HG02610 (cell line): ENCODE measurements around the gene GOLM1.
A peak's percentile ranks its signal among the peaks of the same experiment; 100 is the strongest.
"Not testable (repeated sequence)": the region's sequence is repeated elsewhere in the genome, so short reads cannot be mapped to it uniquely, and the experiment has no call there.

Source experiments
- ATAC-seq: cut with Tn5 transposase; IDR thresholded peaks from one replicate; pipeline ENCODE4 v1.9.1; 2021; ENCODE audit warnings: mild to moderate bottlenecking, moderate library complexity; ENCODE audit not compliant: unreplicated experiment

GOLM1 gene

DNA sequence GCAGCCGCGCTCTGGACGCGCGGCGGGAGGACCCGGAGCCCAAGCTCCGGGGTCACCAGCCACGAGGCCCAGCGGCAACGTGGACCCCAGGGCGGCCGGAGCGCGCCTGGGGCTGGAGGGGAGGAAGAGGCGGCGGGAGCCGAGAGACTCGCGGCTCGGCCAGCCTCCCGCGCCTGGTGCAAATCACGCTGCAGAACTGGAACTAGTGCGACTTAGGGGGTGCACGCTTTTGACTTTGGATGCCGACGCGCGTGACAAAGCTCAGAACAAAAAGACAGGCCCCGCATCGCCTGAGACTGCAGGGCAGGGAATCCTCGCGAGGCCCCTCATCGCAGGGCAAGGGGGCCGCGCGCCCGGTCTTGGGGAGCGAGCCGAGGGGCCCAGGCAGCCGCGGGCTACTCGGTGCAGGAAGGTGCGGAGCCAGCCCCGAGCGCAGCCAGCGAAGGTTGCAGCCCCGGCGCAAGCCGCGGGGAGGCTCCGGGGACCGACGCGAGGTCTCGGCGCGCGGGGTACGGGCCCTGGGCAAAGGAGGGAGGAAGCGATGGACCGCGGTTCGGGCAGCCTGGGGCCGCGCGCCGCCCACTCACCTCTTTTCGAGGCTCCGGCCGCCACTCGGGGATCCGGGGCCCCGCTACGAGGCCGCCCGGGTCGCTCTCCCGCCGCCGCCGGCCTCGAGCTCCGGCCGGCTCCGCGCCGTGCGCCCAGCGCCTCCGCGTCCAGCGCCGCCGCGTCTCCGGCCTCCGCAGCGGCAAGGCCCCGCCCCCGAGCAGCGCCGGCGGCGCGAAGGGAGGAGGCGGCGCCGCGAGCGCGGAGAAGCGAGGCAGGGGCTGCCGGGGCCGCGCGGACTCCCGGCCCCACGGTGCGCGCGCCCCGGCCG is at the start of gene GOLM1:
TSS of gene GOLM1 (minus strand) at position 735 of the 877 bp plus-strand sequence. CDS start 20,238 bp downstream, outside the sequence.
- peak; percentile 71 for ATAC-seq

DNA sequence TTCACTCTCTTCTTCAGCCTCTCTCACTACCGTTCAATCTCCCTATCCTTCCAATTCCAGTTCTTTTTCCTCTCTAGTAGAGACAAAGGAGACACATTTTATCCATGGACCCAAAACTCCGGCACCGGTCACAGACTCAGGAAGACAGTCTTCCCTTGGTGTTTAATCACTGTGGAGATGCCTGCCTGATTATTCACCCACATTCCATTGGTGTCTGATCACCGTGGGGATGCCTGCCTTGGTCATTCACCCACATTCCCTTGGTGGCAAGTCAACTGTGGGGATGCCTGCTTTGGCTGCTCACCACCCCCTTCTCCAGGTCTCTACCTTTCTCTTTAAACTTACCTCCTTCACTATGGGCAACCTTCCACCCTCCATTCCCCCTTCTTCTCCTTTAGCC is 47.3 kb upstream of the GOLM1 start:
- ATAC-seq, result not testable (repeated sequence)

DNA sequence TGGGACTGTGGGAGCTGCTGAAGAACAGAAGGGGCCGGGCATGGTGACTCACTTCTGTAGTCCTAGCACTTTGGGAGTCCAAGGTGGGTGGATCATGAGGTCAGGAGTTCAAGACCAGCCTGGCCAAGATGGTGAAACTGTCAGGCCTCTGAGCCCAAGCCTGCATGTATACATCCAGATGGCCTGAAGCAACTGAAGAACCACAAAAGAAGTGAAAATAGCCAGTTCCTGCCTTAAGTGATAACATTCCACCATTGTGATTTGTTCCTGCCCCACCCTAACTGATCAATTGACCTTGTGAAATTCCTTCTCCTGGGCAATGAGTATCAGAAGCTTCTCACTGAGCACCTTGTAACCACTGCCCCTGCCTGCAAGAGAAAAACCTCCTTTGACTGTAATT is 46.6 kb upstream of the GOLM1 start:
- ATAC-seq, result not testable (repeated sequence)

GRCh38 chr9:86142973-86143372 is 43.6 kb upstream of the GOLM1 start:
- ATAC-seq, result no peak

GRCh38 chr9:86141843-86142242 is 42.5 kb upstream of the GOLM1 start:
- no peak for ATAC-seq

DNA sequence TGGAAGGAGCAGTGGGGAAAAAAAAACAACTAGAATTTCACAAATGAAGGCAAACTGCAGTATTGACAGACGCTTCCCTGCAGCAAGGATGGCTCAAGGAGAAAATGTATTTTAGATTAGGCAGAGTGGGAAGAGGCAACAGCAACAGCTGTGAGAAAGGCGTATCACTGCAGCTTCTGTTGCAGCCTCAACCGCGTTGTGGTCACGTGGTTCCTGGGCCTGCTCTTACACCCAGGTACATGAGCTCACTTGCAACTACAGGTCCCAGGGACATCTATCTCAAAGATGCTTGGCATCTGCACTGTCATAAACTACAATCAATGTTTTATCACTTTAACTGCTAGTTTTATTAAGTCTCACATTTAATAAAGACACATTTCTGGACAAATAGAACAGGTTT is 36.0 kb upstream of the GOLM1 start:
- no peak for ATAC-seq

DNA sequence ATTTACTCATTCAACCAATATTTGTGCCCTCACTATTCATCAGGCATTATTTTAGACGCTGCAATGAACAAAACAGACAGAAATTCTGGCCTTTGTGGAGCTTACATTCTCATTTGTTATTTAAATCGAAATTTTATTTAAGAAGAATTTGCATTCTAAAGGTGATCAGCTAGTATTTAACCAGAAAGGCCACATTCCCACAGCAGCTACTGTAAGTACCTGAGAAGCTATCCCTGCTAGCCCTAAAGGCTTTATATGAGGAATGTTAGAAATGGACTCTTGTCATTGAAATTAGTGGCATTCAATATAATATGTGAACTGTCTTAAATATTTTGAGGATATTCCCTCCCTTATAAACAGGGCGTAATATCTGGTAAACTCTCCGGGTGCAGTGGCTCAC is 35.0 kb upstream of the GOLM1 start:
- no peak for ATAC-seq

- ATAC-seq, result no peak
Observed at GRCh38 chr9:86128235-86128822, 29.0 kb upstream of the GOLM1 start.

DNA sequence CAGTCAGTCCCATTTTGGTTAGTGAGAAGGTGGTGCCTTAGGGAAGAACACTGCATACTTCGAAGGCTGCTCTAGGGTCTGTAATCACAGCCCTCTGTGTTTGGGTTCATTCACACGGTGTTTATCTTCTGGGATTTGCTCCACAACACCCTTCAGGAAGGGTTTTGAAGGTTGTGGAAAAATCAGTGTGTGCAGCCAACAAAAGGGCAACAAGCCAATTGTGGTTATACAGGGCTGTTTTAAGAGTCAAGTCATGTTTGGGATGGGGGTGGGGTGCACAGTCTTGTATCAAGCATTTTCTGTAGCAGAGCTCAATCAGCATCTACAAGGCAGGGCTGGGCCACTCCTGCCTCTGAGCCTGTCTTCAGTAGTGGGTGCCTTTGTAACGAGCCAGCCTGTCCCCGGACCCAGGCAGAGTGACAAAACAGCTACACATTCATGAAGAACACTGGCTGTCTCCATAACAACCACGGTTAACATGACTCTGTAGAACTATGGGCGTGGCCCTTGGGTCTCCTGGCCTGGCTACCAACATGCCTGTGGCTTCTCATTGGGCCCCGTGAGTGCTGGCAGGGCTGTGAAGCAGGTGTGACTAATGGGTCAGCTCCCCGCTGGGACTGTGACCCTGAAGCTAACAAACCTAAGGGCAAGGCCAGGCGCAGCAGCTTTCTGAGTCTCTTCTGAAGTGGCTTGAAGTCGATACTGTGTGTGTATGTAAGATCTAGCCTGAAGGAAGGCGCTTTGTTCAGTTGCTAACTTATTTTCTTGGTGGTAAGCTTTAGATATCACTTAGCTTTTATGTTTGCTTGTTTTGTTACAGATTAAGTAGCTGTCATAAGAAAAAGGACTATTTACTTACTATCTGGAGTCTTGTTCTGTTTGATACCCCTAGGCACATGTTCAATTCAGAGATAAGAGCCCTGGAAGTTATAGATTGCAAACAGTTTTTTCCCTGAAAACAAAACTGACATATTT is 27.9 kb upstream of the GOLM1 start:
- ATAC-seq, result no peak

- no peak for ATAC-seq
Observed at GRCh38 chr9:86122311-86122710, 23.0 kb upstream of the GOLM1 start.

- no peak for ATAC-seq
Observed at GRCh38 chr9:86119457-86119856, 20.1 kb upstream of the GOLM1 start.

DNA sequence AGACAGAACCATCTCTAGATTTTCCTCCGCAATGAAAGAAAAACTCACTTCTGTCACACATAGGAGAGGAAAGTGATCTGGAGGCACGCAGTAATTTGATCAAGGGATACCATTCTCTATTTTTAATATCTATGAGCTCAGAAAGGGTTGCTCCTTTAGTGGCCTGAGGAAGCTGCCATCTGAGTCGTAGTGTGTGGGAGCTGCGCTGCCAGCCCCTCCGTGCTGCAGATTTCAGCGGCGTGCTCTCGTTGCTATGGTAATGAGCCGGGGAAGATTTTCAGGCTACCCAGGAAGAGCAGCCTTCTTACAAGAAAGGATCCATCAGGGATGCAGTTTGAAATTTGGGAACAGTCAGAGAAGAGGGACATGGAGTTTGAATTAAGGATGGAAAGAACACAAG is 17.1 kb upstream of the GOLM1 start:
- ATAC-seq, result no peak

DNA sequence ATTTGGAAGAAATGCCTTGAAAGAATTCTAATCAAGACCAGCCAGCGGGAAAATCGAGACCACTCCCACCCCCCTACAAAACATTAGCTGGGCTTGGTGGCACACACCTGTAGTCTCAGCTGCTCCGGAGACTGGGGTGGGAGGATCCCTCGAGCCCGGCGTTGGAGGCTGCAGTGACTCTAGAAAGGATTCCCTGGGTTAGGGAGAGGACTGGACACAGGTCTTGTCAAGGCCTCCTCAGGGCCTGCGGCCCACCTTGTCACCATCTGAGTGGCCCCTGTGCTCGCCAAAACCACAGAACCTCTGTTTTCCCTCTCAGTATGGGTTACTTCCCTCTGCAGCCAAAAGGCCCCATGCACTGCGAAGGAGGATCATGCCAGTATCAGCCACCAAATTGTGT is 16.5 kb upstream of the GOLM1 start:
- no peak for ATAC-seq

- ATAC-seq, result no peak
Observed at GRCh38 chr9:86112057-86112456, 12.7 kb upstream of the GOLM1 start.

GRCh38 chr9:86102626-86103025 is 3.3 kb upstream of the GOLM1 start:
- no peak for ATAC-seq

- ATAC-seq, result peak; percentile 13
Observed at GRCh38 chr9:86099701-86100364, 475 bp upstream of the GOLM1 start.

DNA sequence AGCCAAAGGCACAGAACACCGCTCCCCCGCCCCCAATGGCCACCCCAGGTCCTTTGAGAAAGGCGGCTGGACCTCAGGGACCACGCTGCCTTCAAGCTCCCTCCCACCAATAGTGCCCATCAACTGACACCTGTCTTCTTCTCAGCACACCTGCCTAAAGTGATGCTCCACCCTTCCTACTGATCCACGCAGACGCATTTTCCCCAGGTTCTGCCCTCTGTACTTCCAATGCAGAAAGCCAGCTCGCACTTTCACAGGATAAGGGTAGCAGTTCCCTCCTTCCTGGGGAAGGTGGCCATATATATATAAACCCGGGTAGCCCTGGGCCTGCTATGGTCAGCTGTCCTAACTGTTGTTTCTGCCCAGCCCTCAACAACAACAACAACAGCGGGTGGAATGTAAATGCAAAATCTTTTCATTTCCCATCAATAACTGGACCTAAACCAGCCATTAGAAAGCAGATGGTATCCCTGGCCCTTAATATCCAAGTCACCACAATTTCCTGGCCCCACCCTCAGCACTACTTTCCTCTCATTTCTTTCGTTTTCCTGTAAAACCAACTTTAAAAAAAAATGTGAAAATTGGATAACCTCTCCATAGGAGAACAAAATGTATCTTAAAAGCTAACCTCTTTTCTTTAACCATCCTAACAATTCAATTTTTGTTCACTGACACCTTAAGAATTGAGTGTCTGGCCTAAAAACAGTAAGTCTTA is 1.7 kb downstream of the GOLM1 start:
- no peak for ATAC-seq

GRCh38 chr9:86096386-86096785 is 3.0 kb downstream of the GOLM1 start:
- ATAC-seq, result no peak

GRCh38 chr9:86093788-86094555 is 5.4 kb downstream of the GOLM1 start:
- ATAC-seq, result no peak
